ENCODE measurements around the gene SRC. TPM values are rescaled to one million over a fixed set of nuclear protein-coding genes. Genes with fewer than 3 reads are reported as not detected.

SRC gene
- 15.4 and 47.4 TPM in 2 replicates for total RNA-seq (ENCODE audit: low replicate concordance)

DNA sequence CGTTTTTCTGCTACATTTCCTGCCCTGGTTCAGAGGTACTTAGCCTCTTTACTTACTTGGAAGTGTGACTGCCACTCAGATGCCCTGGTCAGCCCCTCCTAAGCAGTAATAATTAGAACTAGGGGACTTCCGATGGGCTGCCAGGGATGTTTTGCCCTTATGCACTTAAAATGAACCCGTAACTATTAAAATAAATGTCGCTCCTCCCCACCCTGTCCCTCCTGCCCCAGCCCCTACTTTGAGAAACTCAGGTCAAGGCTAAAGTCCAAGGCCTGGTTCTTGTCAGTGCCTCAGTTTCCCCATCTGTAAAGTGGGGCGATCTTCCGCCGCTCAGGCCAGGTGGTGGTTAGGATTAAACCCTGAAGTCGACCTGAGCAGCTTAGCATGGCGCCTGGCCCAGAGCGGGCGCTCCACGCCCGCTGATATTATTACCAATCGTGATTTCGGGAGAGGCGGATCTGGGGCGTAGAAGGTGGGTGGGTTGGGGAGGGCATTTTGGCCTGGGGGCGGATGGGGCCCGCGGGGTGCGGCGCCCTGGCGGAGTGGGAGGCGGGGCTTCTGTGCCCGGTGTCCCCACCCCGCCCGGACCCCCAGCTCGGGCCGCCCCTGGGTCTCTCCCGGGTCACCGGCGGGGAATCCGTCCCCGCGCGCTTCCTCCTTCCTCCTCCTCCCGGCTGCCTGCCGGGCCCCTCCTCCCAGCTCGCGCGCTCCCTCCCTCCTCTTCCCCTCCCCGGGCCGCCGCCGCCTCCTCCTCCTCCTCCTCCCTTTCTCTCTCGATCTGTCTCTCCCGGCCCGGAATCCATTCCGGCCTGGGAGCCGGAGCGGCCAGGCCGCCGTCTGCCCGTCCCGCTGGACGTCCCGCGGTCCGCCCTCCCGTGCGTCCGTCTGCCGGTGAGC, at the start of gene SRC:
Gene SRC, plus strand, starts transcription at position 802 of the 897 bp plus-strand sequence. CDS start 38,014 bp downstream, outside the sequence.
- no peak for TF ChIP-seq EZH2phosphoT487 (IDR thresholded peaks at IDR 0.05)
- TF ChIP-seq, protein P1, sequence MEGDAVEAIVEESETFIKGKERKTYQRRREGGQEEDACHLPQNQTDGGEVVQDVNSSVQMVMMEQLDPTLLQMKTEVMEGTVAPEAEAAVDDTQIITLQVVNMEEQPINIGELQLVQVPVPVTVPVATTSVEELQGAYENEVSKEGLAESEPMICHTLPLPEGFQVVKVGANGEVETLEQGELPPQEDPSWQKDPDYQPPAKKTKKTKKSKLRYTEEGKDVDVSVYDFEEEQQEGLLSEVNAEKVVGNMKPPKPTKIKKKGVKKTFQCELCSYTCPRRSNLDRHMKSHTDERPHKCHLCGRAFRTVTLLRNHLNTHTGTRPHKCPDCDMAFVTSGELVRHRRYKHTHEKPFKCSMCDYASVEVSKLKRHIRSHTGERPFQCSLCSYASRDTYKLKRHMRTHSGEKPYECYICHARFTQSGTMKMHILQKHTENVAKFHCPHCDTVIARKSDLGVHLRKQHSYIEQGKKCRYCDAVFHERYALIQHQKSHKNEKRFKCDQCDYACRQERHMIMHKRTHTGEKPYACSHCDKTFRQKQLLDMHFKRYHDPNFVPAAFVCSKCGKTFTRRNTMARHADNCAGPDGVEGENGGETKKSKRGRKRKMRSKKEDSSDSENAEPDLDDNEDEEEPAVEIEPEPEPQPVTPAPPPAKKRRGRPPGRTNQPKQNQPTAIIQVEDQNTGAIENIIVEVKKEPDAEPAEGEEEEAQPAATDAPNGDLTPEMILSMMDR (IDR thresholded peaks at IDR 0.05): no peak
- no peak for TF ChIP-seq EZH2 (IDR thresholded peaks at IDR 0.05)
- no peak within 1 kb of the TSS for H3K27ac Mint-ChIP-seq
- DNase-seq (ENCODE audit: low spot score): peak; percentile 85
- H3K4me1 ChIP-seq: peaks cover 9% of the 10 kb centered on the region
- no peaks in the 10 kb centered on the region for H3K27me3 ChIP-seq
- peaks cover 52% of the 10 kb centered on the region for H3K79me2 ChIP-seq (ENCODE audit: low read depth)
- H3F3A ChIP-seq (ENCODE audit: low read depth): peaks cover 29% of the 10 kb centered on the region
- no peaks in the 10 kb centered on the region for H3K36me3 ChIP-seq
- peak within 1 kb of the TSS; percentile 78 for H3K4me3 ChIP-seq
- H3K4me3 Mint-ChIP-seq: peak within 1 kb of the TSS; percentile 84
- peak within 1 kb of the TSS; percentile 50 for H3K27ac ChIP-seq
- H4K20me1 ChIP-seq (ENCODE audit: low read depth): peaks cover 39% of the 10 kb centered on the region
- H3K4me1 Mint-ChIP-seq: peaks cover 53% of the 10 kb centered on the region
- peak within 1 kb of the TSS; percentile 65 for H2AFZ ChIP-seq (replicated peaks)
- no peaks in the 10 kb centered on the region for H3K9me3 ChIP-seq (ENCODE audit: low read depth)
- peaks cover 5% of the 10 kb centered on the region for H3K27me3 Mint-ChIP-seq (ENCODE audit: insufficient read depth, low read depth)
- peak within 1 kb of the TSS; percentile 94 for H3K4me2 ChIP-seq
- H3K36me3 Mint-ChIP-seq: peaks cover 4% of the 10 kb centered on the region
- H3K9me3 Mint-ChIP-seq: no peaks in the 10 kb centered on the region
- H3K9ac ChIP-seq: peak within 1 kb of the TSS; percentile 66

DNA sequence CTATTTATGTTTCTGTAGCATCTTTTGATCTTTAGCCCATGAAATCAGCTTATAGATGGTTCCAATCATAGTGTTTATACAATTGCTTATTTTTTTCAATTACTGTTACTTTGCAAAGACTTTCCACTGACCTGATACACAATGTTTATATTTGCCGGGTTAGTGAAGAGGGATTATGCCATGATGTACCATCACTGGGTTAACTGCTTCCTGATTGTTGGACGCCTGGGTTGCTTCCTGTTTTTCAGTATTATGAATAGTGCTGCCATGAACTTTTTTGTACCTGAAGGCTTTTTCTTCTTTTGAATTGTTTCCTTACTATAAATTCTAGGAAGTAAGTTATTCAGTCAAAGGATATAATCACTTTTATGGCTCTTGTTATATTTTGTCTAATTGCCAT, 49.6 kb upstream of the SRC start:
- H3K27ac Mint-ChIP-seq: no peak overlapping the region
- no peak for DNase-seq (ENCODE audit: low spot score)
- no peak overlapping the region for H3K4me3 Mint-ChIP-seq
- H3K9me3 ChIP-seq (ENCODE audit: low read depth): no peaks in the 10 kb centered on the region
- no peak overlapping the region for H3K4me3 ChIP-seq
- no peak overlapping the region for H3K9ac ChIP-seq
- peaks cover 22% of the 10 kb centered on the region for H4K20me1 ChIP-seq (ENCODE audit: low read depth)
- H3K27me3 ChIP-seq: no peaks in the 10 kb centered on the region
- H3F3A ChIP-seq (ENCODE audit: low read depth): peaks cover 18% of the 10 kb centered on the region
- peak overlapping the region; percentile 55 for H3K4me2 ChIP-seq
- peaks cover 8% of the 10 kb centered on the region for H3K36me3 ChIP-seq
- H3K4me1 Mint-ChIP-seq: peaks cover 14% of the 10 kb centered on the region
- H3K36me3 Mint-ChIP-seq: peaks cover 42% of the 10 kb centered on the region
- peaks cover 2% of the 10 kb centered on the region for H3K27me3 Mint-ChIP-seq (ENCODE audit: insufficient read depth, low read depth)
- peaks cover 80% of the 10 kb centered on the region for H3K79me2 ChIP-seq (ENCODE audit: low read depth)
- H3K27ac ChIP-seq: no peak overlapping the region
- peaks cover 12% of the 10 kb centered on the region for H3K9me3 Mint-ChIP-seq
- H3K4me1 ChIP-seq: peaks cover 21% of the 10 kb centered on the region
- TF ChIP-seq, protein P1 (IDR thresholded peaks at IDR 0.05): no peak
- TF ChIP-seq EZH2 (IDR thresholded peaks at IDR 0.05) (no peak), EZH2phosphoT487 (IDR thresholded peaks at IDR 0.05) (no peak)
- no peak overlapping the region for H2AFZ ChIP-seq (replicated peaks)

DNA sequence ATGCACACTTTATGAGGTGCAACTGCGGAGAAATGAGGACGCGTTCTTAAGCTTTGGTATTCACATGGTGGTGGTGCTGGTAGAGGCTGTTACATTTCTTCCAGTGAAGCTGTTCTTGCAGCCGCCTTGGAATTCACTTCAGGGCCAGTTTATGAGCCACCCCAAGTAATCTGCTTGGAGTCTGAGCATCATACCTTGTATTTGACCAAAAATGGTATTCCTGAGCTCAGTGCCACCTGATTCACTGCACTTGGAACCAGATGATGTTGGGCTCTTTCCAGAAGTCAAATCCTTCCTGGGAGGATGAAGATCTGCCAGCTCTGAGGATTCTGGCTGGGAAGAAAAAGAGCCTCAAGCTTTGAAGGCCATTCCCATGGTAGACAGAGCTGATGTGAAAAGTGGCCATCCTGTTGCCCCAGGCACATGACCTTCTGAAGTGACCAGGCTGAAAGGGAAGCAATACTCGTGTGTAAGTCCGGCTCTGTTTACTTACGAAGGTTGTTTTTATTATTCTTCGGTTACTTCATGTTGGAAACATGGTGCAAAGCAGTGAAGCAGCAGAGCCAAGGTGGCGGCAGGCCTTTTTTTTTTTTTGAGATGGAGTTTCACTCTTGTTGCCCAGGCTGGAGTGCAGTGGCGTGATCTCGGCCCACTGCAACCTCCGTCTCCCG, 48.7 kb upstream of the SRC start:
- peaks cover 2% of the 10 kb centered on the region for H3K27me3 Mint-ChIP-seq (ENCODE audit: insufficient read depth, low read depth)
- Histone ChIP-seq H4K20me1 (ENCODE audit: low read depth) (peaks cover 22% of the 10 kb centered on the region), H3K9me3 (ENCODE audit: low read depth) (no peaks in the 10 kb centered on the region), H3K27ac (no peak overlapping the region), H3K79me2 (ENCODE audit: low read depth) (peaks cover 71% of the 10 kb centered on the region), H3F3A (ENCODE audit: low read depth) (peaks cover 18% of the 10 kb centered on the region), H3K4me1 (peaks cover 21% of the 10 kb centered on the region), H2AFZ (replicated peaks) (no peak overlapping the region), H3K27me3 (no peaks in the 10 kb centered on the region), H3K4me2 (no peak overlapping the region), H3K36me3 (peaks cover 5% of the 10 kb centered on the region), H3K9ac (no peak overlapping the region), H3K4me3 (no peak overlapping the region)
- peaks cover 44% of the 10 kb centered on the region for H3K36me3 Mint-ChIP-seq
- no peak overlapping the region for H3K4me3 Mint-ChIP-seq
- H3K9me3 Mint-ChIP-seq: peaks cover 12% of the 10 kb centered on the region
- TF ChIP-seq EZH2phosphoT487 (IDR thresholded peaks at IDR 0.05) (no peak), EZH2 (IDR thresholded peaks at IDR 0.05) (no peak)
- TF ChIP-seq, protein P1 (IDR thresholded peaks at IDR 0.05): no peak
- peaks cover 14% of the 10 kb centered on the region for H3K4me1 Mint-ChIP-seq
- H3K27ac Mint-ChIP-seq: no peak overlapping the region
- no peak for DNase-seq (ENCODE audit: low spot score)
